Lung (tissue), 12 donors: Measurements from ENCODE around the gene REXO1. TPM values are rescaled to one million over a fixed set of nuclear protein-coding genes. Genes with fewer than 3 reads are reported as not detected.

Source experiments
- ATAC-seq: fragments of 200-7000 bp; cut with Tn5 transposase; one replicate; pipeline ENCODE4 v1.9.1; 2020; ENCODE audit warnings: moderate number of reproducible peaks; ENCODE audit not compliant: insufficient read depth, low FRiP score
- DNase-seq, 3 donors: peaks; one replicate each; pipeline ENCODE4 v3.0.0-alpha.2; 2013 to 2017
- H3K27ac ChIP-seq, 2 donors: one replicate each; pipeline ENCODE4 v1.5.1; 2013; ENCODE audit warnings: mild to moderate bottlenecking in 2 of 2, moderate library complexity in 2 of 2, control low read depth in 1 of 2, inconsistent platforms in 1 of 2, low read depth in 1 of 2, low read length in 1 of 2
- H3K27me3 ChIP-seq, 3 donors: one replicate each; pipeline ENCODE4 v1.5.1; 2013; ENCODE audit warnings: low read length in 2 of 3; ENCODE audit not compliant: control insufficient read depth in 3 of 3, insufficient read depth in 3 of 3
- H3K36me3 ChIP-seq, 4 donors: one replicate each; pipeline ENCODE4 v1.5.1; 2013; ENCODE audit warnings: low read length in 4 of 4, mild to moderate bottlenecking in 1 of 4, moderate library complexity in 1 of 4; ENCODE audit not compliant: control insufficient read depth in 4 of 4, insufficient read depth in 4 of 4
- H3K4me1 ChIP-seq, 5 donors: one replicate each; pipeline ENCODE4 v1.5.1; 2013; ENCODE audit warnings: low read length in 5 of 5, mild to moderate bottlenecking in 2 of 5, moderate library complexity in 1 of 5; ENCODE audit not compliant: control insufficient read depth in 5 of 5, insufficient read depth in 5 of 5
- H3K4me3 ChIP-seq: one replicate; pipeline ENCODE4 v1.5.1; 2013; ENCODE audit warnings: mild to moderate bottlenecking, control low read depth, moderate library complexity
- H3K9ac ChIP-seq, 2 donors: one replicate each; pipeline ENCODE4 v1.5.1; 2013; ENCODE audit warnings: low read length in 2 of 2, control low read depth in 1 of 2; ENCODE audit not compliant: insufficient read depth in 1 of 2
- H3K9me3 ChIP-seq, 4 donors: one replicate each; pipeline ENCODE4 v1.5.1; 2013; ENCODE audit warnings: low read length in 3 of 4, mild to moderate bottlenecking in 1 of 4, moderate library complexity in 1 of 4; ENCODE audit not compliant: control insufficient read depth in 4 of 4, insufficient read depth in 3 of 4
- WGBS, 2 donors: extraction: QIAGEN DNeasy Blood & Tissue Kit; methylation state at CpG; one replicate each; pipeline ENCODE4 v1.1.7; 2013; 5-methylcytosine and 5-hydroxymethylcytosine counted together
- polyA plus RNA-seq, 2 donors: library from polyadenylated mRNA; stranded (reverse); fragments of 200-250 nt; gene quantifications; one replicate each; pipeline ENCODE4 v1.2.1, GENCODE V29; 2013
- total RNA-seq, 2 donors: library from RNA; depleted of rRNA in 1 of 2; stranded (reverse); fragments of >200 nt in 1 of 2; gene quantifications; one replicate each; pipeline ENCODE4 v1.2.1, GENCODE V29; 2014 to 2021
- TF ChIP-seq, protein P1 (sequence below): IDR thresholded peaks from 2 replicates; pipeline ENCODE4 v1.5.1; 2012; ENCODE audit warnings: mild to moderate bottlenecking; ENCODE audit errors: control extremely low read depth, extremely low read depth
- donor health status: control.
- donor health status: control.
- donor health status: Bipolar disorder and iron deficiency.
- donor health status: healthy.
- donor health status: DM: yes; HTN: yes; CAD: no.

The REXO1 gene
- total and polyA plus RNA-seq, 4 donors, result 15.6 to 40.3 (median 27.2) TPM

DNA sequence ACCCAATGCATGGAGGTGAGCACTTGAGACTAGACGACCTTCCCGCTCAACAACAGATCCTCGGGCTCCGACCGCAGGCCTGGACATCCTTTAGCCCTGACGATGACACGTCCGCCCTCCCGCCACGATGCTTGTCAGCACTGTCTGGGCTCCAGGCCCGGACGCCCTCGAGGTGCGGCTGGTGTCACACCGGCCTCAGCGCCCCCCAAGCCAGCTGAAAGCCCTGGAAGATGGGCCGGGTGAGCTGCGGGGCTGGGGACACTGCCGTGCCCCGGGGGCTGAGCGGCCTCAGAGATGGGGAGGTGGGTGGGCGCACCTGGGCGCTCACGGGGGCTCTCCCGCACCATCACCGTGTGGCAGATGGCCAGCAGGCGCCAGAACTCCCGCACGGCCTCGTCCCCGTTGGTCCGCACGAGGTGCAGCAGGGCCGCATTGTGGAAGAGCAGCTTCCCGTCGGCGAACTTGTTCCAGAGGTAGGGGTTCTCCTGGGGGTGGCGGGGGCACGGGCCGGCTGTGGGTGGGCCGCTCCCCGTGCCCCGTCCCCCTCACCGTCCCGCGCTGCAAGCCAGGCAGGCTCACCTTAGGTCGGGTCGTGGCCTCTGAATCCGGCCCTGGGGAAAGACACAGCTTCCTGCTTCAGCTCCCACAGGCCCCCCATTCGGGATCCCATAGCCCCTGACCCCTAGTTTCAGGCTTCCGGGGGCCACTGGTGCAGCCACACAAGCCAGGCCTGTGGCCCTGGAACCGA is 51.7 kb downstream of the REXO1 start:
- no peaks in the 10 kb centered on the region for H3K36me3 ChIP-seq
- DNase-seq (no peak), ATAC-seq (no peak)
- peaks cover 0 to 4% (median 0%) of the 10 kb centered on the region in 5 donors for H3K4me1 ChIP-seq
- H3K27me3 ChIP-seq, result peaks cover 0 to 4% (median 3%) of the 10 kb centered on the region in 3 donors
- no peak overlapping the region for H3K27ac ChIP-seq
- no peak overlapping the region for H3K9ac ChIP-seq
- 53 to 72% methylated on average over 52 of the region's 52 CpGs for WGBS, 2 donors
- TF ChIP-seq, protein P1, sequence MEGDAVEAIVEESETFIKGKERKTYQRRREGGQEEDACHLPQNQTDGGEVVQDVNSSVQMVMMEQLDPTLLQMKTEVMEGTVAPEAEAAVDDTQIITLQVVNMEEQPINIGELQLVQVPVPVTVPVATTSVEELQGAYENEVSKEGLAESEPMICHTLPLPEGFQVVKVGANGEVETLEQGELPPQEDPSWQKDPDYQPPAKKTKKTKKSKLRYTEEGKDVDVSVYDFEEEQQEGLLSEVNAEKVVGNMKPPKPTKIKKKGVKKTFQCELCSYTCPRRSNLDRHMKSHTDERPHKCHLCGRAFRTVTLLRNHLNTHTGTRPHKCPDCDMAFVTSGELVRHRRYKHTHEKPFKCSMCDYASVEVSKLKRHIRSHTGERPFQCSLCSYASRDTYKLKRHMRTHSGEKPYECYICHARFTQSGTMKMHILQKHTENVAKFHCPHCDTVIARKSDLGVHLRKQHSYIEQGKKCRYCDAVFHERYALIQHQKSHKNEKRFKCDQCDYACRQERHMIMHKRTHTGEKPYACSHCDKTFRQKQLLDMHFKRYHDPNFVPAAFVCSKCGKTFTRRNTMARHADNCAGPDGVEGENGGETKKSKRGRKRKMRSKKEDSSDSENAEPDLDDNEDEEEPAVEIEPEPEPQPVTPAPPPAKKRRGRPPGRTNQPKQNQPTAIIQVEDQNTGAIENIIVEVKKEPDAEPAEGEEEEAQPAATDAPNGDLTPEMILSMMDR, result no peak
- H3K9me3 ChIP-seq, result peaks cover 0 to 2% (median 0%) of the 10 kb centered on the region in 4 donors
- H3K4me3 ChIP-seq, result no peak overlapping the region

DNA sequence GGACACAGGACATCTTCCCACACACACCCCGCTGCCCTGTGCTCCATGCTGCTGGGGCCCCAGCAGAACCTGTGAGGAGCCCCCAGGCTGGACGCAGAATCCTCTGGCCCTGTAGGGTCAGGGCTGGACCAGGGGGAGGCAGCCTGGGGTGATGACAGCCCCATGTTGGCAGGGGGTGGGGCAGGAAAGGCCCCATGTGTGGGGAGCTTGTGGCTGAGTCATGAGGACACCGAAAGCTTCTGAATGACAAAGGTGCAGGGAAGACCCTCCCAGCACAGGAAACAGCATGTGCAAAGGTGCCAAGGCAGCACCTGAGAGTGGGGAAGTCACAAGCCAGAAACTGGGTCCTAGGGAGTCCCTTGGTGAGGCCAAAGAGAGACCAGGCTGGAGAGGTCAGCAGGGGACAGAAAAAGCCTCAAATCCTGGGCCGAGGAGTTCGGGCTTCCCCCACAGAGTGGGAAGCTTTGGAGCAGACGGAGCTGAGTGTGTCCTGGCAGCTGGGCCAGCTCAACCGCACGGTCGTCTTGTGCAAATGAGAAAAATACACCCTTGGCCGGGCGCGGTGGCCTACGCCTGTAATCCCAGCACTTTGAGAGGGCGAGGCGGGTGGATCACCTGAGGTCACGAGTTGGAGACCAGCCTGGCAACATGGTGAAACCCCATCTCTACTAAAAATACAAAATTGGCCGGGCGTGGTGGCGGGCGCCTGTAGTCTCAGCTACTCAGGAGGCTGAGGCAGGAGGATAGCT is 53.7 kb downstream of the REXO1 start:
- TF ChIP-seq, protein P1, result no peak
- peaks cover 0 to 4% (median 0%) of the 10 kb centered on the region in 5 donors for H3K4me1 ChIP-seq
- DNase-seq (peak; percentile 35 to 62 (median 46)), ATAC-seq (no peak)
- H3K9me3 ChIP-seq, result peaks cover 0 to 5% (median 0%) of the 10 kb centered on the region in 4 donors
- 66 to 76% methylated on average over 20 of the region's 20 CpGs for WGBS, 2 donors
- no peak overlapping the region for H3K27ac ChIP-seq
- peaks cover 0 to 10% (median 3%) of the 10 kb centered on the region in 3 donors for H3K27me3 ChIP-seq
- no peak overlapping the region for H3K9ac ChIP-seq
- H3K4me3 ChIP-seq, result no peak overlapping the region
- no peaks in the 10 kb centered on the region for H3K36me3 ChIP-seq

- Histone ChIP-seq H3K27me3 (peaks cover 3 to 14% (median 3%) of the 10 kb centered on the region in 3 donors), H3K36me3 (no peaks in the 10 kb centered on the region), H3K4me1 (peaks cover 0 to 6% (median 0%) of the 10 kb centered on the region in 5 donors), H3K4me3 (no peak overlapping the region), H3K9ac (no peak overlapping the region), H3K9me3 (peaks cover 0 to 8% (median 0%) of the 10 kb centered on the region in 4 donors), H3K27ac (no peak overlapping the region)
- ATAC-seq, result no peak
- DNase-seq, result no peak
- 76 to 81% methylated on average over 14 of the region's 14 CpGs for WGBS, 2 donors
- TF ChIP-seq, protein P1, result no peak
These were observed 56.4 kb downstream of the REXO1 start for GRCh38 chr19:1791879-1792278.
